ENCODE measurements around the gene NAP1L1.

NAP1L1 gene

DNA sequence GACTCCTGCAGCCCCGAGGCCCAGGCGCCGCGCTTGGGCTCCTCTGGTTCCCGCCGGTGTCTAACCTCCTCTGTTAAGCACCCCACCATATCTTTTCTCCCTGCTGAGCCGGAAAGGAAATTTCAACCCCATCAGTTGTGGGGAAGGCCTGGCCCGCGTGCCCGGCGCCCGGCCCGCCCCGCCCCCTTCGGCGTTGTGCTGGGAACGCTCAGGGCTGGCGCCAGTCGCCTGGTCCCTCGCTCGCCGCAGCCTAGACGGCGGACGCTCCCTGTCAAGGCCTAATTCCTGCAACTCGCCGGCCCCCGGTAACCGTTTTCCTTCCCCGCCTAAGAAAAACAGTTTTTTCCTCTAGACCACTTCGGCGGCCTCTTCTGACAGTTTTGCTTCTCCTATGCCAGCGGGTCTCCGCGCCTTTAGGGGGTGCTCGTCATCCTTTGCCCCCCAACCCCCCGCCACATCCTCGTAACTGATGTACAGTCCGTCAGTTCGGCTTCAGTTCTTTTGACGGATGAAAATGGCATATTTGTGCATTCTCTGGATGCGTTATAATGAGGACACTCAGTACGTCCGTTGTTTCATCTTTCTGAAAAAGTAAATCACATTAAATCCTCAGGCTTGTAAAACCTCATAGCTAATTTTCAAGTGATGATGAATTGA is 506 bp upstream of the NAP1L1 start:
- peak; percentile 35 for DNase-seq (ENCODE audit: low read depth)

DNA sequence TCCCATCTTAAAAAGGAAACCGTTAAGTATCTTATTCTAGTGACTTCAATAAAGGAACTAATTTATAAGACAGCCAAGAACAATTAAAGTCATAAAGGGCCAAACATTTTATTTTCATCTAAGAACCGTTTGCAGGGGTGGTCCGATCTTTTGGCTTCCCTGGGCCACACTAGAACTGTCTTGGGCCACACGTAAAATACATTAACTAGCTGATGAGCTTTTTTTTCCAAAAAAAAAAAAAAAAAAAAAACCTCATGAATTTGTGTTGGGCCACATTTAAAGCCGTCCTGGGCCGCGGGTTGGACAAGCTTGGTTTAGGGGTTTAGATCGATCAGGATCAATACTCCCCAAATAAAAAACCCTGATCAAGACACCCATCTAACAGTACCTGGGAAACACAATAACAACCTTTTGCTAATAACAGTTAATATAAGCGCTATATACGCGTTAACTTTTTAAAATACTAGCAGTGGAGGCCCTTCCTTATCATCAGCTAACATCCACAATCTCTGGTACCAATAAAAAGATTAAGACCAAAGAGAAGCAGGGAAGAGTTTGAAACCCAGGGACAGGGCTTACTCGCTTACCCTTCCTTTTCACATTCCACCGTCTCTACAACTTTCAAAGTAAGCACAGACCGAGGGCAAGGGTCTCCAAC is 1.1 kb downstream of the NAP1L1 start:
- no peak for DNase-seq (ENCODE audit: low read depth)

DNA sequence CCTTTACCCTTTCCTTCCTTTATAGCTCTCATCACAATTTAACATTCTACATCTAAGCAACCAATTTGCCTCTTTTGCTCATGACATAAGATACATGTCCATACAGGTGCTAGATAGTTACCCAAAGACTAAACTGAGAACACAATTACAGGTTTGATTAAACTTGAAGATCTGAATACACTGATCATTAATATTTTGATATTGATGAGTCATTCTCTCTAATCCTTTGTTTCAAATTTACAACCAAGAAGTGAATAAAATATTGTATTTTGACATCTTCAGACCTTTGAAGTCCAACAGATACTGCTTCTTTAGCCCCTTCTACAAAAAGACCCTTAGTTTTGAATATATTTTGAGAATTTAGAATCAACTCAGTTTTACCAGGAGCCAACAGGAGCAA is 2.6 kb downstream of the NAP1L1 start:
- DNase-seq (ENCODE audit: low read depth) = no peak

DNA sequence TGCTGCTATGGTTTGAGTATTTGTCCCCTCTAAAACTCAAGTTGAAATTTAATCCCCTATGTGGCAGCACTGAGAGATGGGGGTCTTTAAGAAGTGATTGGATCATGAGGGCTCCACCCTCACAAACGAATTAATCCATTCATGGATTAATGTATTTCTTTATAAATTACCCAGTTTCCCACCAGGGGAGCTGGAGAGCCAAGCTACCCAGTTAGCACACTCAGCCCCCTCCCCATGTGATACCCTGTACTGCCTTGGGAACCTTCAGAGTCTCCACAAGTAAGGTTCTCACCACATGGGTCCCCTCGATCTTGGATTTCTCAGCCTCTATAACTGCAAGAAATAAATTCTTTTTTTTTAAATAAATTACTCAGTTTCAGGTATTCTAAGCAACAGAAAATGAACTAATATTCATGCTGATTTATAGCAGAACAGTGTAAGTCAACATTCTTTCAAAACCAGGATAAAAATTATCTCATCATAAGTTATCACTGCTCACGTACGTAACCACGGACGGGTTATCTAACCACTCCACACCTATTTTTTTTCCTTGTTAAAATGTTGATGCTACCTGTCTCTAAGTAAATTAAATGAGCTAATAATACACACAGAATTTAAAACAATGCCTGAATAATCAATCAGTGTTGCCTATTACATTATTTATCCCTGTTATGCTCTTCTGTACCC is 3.6 kb downstream of the NAP1L1 start:
- no peak for DNase-seq (ENCODE audit: low read depth)

DNA sequence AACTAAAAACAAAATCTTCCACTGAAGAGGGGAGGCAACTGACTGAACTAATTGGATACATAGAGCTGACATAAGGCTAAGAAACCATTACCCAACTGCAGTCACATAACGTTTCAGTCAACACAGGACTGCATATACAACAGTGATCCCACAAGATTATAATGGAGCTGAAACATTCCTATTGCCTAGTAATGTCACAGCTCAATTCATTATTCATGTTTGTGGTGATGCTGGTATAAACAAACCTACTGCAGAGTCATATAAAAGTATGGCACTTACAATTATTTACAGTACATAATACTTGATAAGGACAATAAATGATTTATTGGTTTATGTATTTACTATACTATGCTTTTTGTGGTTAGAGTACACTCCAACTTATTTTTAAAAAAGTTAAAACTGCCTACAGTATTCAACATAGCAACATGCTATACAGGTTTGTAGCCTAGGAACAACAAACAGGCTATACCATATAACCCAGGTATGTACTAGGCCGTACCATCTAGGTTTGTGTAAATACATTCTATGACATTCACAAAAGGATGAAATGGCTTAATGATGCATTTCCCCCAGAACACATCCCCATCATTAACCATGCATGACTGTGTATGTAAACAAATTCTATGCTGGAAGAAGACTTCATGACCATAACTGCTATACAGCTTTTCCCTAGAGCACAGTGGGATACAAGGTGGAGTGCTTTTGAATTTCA is 4.3 kb downstream of the NAP1L1 start:
- DNase-seq (ENCODE audit: low read depth) = no peak

DNA sequence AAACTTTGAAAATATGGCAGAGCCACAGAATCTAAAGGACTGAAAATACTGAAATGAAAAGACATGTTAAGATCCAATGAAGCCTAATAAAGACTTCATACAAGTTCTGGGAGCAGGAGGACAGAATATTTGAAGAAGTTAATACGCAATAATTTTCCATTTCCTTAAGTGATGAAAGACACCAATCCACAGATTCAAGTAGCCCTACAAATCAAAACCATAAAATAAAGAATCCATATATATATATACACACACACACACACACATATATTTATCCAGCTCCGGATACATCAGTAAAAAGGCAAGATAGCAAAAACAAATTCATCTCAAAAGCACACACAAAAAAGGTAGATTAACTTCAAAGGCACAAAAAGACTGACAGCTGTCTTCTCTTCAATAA is 5.7 kb downstream of the NAP1L1 start:
- DNase-seq (ENCODE audit: low read depth) = no peak

DNA sequence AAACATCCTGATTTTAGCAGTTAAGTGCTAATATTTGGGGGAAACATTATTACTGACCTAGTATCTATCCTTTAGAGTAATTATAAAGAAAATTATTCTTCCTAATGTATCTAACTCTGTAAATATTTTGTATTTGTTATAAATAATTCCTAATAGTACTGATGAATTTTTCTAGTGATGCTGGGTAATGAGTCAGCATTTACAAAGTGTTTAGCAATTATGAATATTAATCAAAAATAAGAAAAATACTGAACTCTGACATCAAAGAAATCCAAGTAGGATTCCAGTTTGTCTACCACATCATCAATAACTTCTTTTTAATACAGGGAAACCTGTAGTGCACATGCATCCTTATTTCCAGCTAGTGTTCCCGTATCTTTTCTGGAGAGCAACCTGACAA is 9.0 kb downstream of the NAP1L1 start:
- DNase-seq (ENCODE audit: low read depth) = no peak

DNA sequence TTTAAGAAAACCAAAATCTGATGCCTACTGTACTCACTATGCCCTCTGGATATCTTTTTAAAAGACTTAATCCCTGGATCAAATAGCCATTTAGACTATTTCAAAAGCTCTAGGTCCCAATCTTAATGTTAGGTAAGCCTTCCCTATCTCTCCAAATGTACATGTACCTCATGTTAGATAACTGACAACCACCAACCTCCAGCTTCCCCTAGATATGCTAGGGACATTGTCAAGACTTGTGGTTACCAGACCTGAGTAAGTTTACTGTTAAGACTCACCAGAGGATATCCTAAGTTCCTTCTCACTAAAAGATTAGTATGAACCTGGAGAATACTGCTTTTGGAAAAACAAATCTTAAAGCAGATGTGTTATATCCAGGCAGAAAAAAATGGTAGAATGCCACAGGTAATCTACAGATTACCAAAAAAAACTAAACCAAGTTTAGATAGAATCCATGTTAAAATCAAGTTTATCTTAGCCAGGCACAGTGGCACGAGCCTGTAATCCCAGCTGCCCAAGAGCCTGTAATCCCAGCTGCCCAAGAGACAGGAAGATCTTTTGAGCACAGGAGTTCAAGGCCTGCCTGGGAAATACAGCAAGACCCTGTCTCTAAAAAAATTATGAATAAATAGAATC is 9.7 kb downstream of the NAP1L1 start:
- DNase-seq (ENCODE audit: low read depth) = no peak

DNA sequence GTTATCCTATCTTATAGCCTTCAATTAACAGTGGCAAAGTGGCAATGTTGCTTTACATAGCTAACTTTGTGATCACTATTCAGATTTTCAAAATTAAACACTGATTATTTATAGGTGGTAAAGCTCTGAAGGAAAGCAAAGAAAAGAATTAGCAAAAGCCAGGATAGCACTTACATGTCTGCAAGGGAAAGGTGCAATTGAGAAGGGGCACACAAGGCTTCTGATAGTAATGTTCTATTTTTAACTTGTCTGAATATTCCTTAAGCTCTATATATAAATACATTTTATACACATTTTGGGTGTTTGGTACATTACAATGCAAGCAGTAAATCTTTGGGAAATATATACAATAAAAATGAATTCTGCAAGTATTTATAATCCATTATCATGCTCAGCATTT is 10.9 kb downstream of the NAP1L1 start:
- DNase-seq (ENCODE audit: low read depth) = no peak

DNA sequence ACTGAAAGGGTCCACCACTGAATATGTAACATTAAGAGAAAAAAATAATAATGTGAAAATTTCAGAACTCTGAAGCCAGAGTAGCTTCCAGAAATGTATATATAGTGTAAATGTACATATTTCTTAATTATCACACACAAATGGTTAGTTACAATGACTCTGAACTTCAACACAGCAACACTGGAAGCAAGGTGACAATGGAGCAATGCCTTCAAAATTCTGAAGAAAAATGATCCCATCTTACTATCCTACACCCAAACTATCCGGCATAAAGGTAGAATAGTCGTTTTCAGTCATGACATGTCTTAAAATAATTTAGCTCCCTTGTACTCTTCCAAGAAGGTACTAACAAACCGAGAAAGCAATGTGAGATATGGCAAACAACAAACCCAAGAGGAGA is 11.9 kb downstream of the NAP1L1 start:
- DNase-seq (ENCODE audit: low read depth) = no peak

DNA sequence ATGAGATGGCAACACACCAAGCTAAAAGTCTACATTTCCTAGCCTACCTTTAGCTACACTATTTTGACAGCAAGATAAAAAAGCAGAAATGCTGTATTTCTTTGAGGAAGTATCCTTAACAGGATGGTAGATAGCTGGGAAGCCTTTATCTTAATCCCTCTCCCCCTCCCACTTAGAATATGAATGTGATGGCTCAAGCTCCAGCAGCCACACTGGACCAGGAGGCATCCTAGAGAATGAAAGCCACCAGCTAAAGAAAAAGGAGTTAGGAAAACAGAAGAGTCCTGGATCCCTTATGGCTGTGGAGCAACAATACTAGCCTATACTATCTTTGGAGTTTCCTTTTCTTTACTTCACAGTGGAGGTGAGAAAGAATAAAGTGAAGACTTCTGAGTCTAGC is 15.1 kb downstream of the NAP1L1 start:
- DNase-seq (ENCODE audit: low read depth) = no peak

DNA sequence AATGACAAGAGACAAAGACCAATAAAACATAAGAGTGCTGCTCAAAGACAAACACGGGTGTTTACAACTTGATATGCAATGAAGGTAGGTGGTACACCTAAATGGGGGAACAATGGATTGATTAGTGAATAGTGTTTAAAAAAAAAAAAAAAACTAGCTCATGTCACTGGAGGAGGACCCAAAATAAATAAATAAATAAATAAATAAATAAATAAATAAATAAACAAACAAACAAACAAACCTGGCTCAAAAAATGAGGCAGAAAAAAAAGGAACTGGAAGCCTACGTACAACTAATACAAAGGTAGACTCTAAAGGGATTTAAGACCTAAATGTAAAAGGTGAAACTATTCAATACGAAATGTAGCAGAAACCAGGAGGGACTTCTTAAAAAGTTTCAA is 18.6 kb downstream of the NAP1L1 start:
- no peak for DNase-seq (ENCODE audit: low read depth)

DNA sequence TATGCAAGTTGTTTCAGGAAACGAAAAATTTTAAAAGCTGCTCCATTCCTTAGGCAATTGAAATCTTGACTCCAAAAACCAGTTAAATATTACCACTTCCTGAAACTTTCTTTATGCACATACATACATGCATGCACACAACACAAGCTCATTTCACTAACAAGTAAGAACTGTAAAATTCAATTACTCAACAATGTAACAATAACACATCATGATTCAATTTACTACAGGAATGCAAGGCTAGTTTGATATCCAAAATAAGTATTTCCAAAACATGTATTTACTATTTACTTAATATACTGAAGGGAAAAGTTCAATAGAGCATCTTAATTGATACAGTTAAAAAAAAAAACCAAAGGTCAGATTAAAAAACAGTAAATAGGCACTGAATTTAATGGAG is 19.6 kb downstream of the NAP1L1 start:
- DNase-seq (ENCODE audit: low read depth) = no peak

DNA sequence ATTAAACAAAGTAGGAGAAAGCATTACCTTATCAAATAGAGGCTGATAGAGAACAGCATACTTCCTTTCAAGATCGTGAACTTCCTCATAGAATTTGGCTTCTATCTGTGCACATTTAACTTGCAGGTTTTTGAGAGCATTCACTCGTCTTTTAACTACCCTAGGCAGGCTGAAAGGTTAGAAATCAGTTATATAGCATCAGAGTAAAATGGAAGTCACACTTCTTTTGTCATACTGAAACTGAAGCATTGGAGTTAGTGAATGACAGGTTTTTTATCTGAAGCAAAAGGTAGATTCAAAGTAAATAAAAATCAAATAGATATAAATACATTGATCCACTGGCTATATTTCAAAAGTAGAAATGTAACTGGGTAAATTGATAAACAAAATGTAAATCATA is 24.4 kb downstream of the NAP1L1 start:
- DNase-seq (ENCODE audit: low read depth) = no peak

DNA sequence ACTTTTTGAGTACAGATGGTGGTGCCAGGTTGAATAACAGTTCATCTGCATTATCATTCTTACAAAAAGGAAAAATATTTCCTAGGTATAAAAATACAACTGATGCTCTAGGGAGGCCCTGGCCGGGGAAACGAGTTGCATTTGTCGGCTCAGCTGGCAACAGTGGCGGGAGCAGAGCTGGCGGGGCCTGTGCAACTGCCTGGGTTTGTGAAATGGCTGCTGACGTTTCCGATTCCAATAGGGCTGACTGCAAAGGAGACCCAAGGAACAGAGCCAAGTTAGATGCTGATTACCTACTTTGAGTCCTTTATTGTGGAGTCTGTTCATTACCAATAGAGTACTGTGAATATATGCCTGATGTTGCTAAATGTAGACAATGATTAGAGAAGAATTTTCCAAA is 27.2 kb downstream of the NAP1L1 start:
- no peak for DNase-seq (ENCODE audit: low read depth)

DNA sequence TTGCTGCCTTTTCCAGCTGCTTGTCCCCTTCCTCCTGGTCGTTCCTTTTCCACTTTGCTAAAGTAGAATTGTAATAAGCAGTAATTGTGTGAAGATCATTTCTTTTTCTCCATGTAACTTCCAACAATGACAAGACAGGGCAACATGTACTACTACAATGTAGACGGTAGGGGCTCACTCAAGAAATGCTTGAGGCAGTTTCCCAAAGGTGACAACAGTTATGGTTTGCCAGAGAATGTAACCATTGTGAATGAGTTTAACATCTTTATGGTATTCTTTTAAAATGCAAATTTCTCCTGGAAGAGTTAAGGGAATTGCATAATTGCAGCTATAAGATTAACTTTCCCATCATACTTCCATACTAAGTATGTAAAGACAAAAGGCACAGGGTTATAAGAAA is 29.1 kb downstream of the NAP1L1 start:
- DNase-seq (ENCODE audit: low read depth) = no peak

DNA sequence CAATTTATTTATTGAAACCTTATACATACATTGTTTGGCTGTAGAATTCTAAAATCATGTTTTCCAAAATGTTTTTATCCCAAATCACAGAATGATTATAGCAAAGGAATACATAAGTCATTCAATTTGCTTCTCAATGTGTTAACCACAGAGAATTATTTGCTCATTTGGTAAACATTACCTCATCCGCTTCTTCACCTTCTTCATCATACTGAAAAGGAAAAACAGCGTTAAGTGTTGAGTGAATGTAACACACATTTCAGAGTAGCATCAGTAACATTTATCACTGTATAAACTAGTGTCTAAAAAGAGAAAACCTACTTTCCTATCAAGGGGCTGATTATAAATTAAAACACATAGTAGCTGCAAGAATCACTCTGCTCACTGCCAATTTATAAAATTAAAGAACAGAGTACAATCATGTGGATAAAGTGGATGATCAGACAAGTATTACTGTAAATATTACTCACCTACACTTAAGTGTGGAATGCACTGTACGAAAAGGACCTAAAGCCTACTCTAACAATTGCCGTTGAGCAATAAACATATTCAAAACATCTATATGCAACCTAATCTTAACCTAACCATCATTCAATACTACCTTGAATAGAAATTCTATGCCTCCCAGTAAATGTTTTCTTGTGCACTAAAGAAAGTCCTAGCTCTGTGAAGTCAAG is 34.8 kb downstream of the NAP1L1 start:
- DNase-seq (ENCODE audit: low read depth) = no peak

DNA sequence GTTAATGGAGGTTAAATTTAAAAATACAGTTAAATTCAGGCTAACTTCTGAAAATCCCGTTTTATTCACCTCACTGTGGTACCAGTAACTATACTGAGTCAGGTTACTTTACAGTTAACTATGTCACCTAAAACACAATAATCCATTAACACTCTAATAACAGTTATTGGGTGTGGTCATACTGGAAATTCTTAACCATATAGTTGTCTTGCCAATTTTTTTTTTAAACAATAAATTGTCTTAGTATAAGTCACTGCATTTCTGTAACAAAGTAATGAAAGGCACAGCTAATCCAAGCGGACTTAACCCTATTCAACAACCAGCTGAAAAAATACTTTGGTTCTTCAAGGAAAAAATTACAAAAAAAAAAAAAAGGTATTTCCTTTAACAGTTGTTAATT is 36.7 kb downstream of the NAP1L1 start:
- DNase-seq (ENCODE audit: low read depth) = no peak

DNA sequence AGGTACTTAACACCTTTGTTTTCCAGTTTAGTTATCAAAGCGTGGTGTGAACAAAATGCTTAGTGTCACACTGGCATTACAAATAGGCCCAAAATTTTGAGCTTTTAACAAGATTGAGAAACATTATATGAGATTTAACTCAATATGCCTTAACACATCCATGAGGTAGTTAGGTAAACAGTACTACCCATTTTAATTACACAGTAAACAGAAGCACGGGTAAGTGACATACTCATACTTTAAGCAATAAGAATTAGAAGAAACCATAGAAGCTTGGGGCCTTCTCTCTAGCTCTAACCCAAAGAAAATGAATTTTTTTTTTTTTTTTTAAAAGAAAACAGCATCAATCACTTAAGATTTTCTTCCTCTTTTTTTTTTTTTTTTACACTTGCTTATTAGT is 37.4 kb downstream of the NAP1L1 start:
- DNase-seq (ENCODE audit: low read depth) = no peak

DNA sequence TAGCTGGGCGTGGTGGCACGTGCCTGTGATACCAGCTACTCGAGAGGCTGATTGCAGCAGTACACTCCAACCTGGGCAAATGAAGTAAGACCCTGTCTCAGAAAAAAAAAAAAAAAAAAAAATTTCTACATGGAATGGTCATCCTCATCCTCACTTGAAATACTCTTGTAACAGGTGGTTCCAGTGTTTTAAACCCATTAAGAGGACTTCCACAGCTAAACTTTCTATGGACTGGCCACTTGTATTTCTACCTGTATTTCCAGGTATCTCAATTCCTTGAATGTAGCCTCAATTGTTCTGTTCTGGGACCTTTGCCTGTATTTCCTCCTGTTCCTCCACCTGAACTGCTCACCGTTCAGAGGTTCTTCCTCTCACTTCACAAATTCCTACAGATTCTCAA is 41.1 kb downstream of the NAP1L1 start:
- no peak for DNase-seq (ENCODE audit: low read depth)

DNA sequence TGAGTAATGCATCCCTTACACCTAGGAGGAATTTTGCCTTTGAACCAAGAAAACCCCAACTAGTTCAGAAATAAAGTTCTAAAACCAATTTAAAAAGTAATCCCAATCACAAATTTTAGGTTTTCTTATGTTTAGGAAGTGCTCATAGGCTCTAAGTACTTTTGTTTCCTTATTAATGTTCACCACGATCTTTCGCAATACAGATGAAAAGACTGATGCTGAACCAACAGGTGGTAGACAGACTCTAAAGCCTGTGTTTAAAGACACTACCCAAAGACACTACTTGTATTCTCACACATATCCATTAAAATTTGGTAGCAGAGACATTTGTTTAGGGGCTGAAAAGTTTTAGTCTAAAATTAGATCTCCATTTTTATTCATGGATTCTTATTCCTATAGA is 42.3 kb downstream of the NAP1L1 start:
- DNase-seq (ENCODE audit: low read depth) = no peak

DNA sequence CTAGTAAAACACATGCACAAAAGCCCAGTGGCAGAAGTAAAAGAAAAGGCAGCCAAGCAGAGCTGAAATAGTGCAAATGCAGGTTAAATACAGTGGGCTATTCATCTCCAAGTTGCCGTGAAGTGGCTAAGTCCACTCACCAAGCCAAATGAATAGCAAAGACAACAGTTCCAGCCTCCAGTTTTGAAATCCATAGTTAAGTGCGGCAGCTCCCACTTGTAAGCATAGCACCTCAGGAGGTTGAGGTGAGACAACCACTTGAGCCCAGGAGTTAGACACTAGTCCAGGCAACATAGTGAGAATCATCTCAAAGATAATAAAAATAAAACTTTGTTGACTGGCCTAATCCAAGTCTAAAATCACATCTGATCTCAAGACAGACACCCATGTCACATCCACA is 43.1 kb downstream of the NAP1L1 start:
- no peak for DNase-seq (ENCODE audit: low read depth)

All from stimulated activated CD8-positive, alpha-beta memory T cell treated with anti-CD3 and anti-CD28 coated beads, Interleukin-7, amount 100 ng/mL, for 24 hours (primary cell).